Keratinocyte (primary cell): Measurements from ENCODE around the gene CDH10. TPM values are rescaled to one million over a fixed set of nuclear protein-coding genes. Genes with fewer than 3 reads are reported as not detected.

Experiments
- DNase-seq: peaks from one replicate; pipeline ENCODE4 v3.0.0-alpha.2; 2011; ENCODE audit warnings: low read depth, missing footprints, low spot score
- FAIRE-seq: peaks from 2 replicates; lab custom pipeline; 2011; peaks lifted over from hg19 to GRCh38; lab: Jason Lieb, UNC
- H2AFZ ChIP-seq: 2 replicates; pipeline ENCODE4 v1.6.0; 2012; ENCODE audit warnings: low read length, control low read depth, inconsistent platforms; ENCODE audit not compliant: control insufficient read depth
- H3K27ac ChIP-seq: 2 replicates; pipeline ENCODE4 v1.5.1; 2011; ENCODE audit warnings: low read length; ENCODE audit not compliant: control insufficient read depth, insufficient read depth
- H3K27me3 ChIP-seq: 3 replicates; pipeline ENCODE4 v1.6.0; 2011; ENCODE audit warnings: low read length; ENCODE audit not compliant: control insufficient read depth, insufficient read depth; ENCODE audit errors: extremely low read depth
- H3K36me3 ChIP-seq, 2 experiments: 2 replicates in 1 of 2; 3 replicates in 1 of 2; pipeline ENCODE4 v1.5.1; 2011; ENCODE audit warnings: low read length in 2 of 2, mild to moderate bottlenecking in 1 of 2; ENCODE audit not compliant: control insufficient read depth in 2 of 2, insufficient read depth in 2 of 2; ENCODE audit errors: extremely low read depth in 1 of 2
- H3K4me1 ChIP-seq: 3 replicates; pipeline ENCODE4 v1.5.1; 2011; ENCODE audit warnings: low read length; ENCODE audit not compliant: control insufficient read depth, insufficient read depth; ENCODE audit errors: extremely low read depth
- H3K4me2 ChIP-seq: 3 replicates; pipeline ENCODE4 v1.6.0; 2011; ENCODE audit warnings: low read depth, low read length; ENCODE audit not compliant: control insufficient read depth, insufficient read depth; ENCODE audit errors: extremely low read depth
- H3K4me3 ChIP-seq, 3 experiments: fragments of 200-600 bp in 1 of 3; sonication (generic) in 1 of 3; 2 replicates in 2 of 3; 3 replicates in 1 of 3; pipeline ENCODE4 v1.5.1; 2011 to 2016; ENCODE audit warnings: low read length in 3 of 3, mild to moderate bottlenecking in 3 of 3, control low read depth in 2 of 3, inconsistent platforms in 1 of 3, low read depth in 1 of 3, mixed read lengths in 1 of 3, mixed run types in 1 of 3, moderate library complexity in 1 of 3; ENCODE audit not compliant: control insufficient read depth in 2 of 3, insufficient read depth in 2 of 3; ENCODE audit errors: extremely low read depth in 1 of 3
- H3K79me2 ChIP-seq: 2 replicates; pipeline ENCODE4 v1.6.0; 2012; ENCODE audit warnings: low read length; ENCODE audit not compliant: control insufficient read depth, insufficient read depth
- H3K9ac ChIP-seq: 3 replicates; pipeline ENCODE4 v1.6.0; 2011; ENCODE audit warnings: low read length; ENCODE audit not compliant: control insufficient read depth, insufficient read depth; ENCODE audit errors: extremely low read depth
- H3K9me1 ChIP-seq: 3 replicates; pipeline ENCODE4 v1.6.0; 2011; ENCODE audit warnings: low read length; ENCODE audit not compliant: control insufficient read depth, insufficient read depth; ENCODE audit errors: extremely low read depth
- H3K9me3 ChIP-seq: 2 replicates; pipeline ENCODE4 v1.5.1; 2012; ENCODE audit warnings: low read depth, low read length; ENCODE audit not compliant: control insufficient read depth
- H4K20me1 ChIP-seq: 3 replicates; pipeline ENCODE4 v1.6.0; 2011; ENCODE audit warnings: low read length; ENCODE audit not compliant: control insufficient read depth, insufficient read depth; ENCODE audit errors: extremely low read depth
- CTCF ChIP-seq, 3 experiments: IDR thresholded peaks in 1 of 3; conservative IDR thresholded peaks in 1 of 3; optimal IDR thresholded peaks in 1 of 3; 2 replicates in 2 of 3; 3 replicates in 1 of 3; pipeline versions ENCODE3 to v1.5.1; 2011; ENCODE audit warnings: low read length in 3 of 3, mild to moderate bottlenecking in 3 of 3, moderate library complexity in 2 of 3, control low read depth in 1 of 3, inconsistent platforms in 1 of 3; ENCODE audit not compliant: insufficient read depth in 2 of 3; ENCODE audit errors: extremely low read depth in 1 of 3
- EZH2 ChIP-seq: IDR thresholded peaks from one replicate; pipeline ENCODE4 v1.6.1; 2012; ENCODE audit warnings: inconsistent platforms, mild to moderate bottlenecking, low read length, moderate library complexity
- dilution Hi-C: fragments of 300-500 bp; cut with MboI; formaldehyde crosslinking; loops from one replicate; pipeline ENCODE4 v1.7.0; 2020; ENCODE audit warnings: low sequenced_read_pairs; ENCODE audit not compliant: extremely low pct_ligation_motif_present
- polyA plus RNA-seq, 5 experiments: library from polyadenylated mRNA; depleted of rRNA in 3 of 5; stranded (reverse) in 3 of 5; stranded (forward) in 1 of 5; unstranded in 1 of 5; fragments of >200 nt; gene quantifications; 1 replicate in 1 of 5; 2 replicates in 3 of 5; 3 replicates in 1 of 5; pipeline versions ENCODE4 v1.2.1 to v1.2.3, GENCODE V29; 2011 to 2012; ENCODE audit warnings: missing spikeins in 2 of 5, low read depth in 1 of 5, low replicate concordance in 1 of 5

CDH10 gene
- polyA plus RNA-seq, 1 donor (not counting 4 experiments of a cell fraction or from before 2014, with no cell fraction given): 0.26 TPM

DNA sequence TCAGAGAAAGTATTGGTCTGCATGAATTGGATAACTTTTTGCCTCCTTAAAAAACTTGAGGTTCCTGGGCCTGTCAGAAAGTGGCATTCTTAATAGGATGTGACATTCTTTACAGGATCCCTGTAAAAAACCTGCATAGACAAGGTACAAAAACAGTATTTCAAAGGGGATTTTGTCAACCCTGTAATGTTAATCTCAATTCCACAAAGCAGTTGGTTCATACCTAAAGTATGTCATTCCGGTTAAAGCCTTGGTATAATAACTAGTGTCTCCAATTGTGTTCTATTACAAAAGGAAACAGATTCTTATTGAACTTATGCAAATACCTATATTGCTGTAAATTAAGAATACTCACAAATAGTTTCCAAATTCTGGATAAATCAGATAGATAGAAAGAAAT, 169.7 kb downstream of the CDH10 start:
- Histone ChIP-seq H4K20me1 (no peaks in the 10 kb centered on the region), H3K27me3 (no peaks in the 10 kb centered on the region), H3K4me2 (no peak overlapping the region), H3K36me3 (no peaks in the 10 kb centered on the region), H3K4me1 (no peaks in the 10 kb centered on the region), H3K4me3 (no peak overlapping the region), H2AFZ (no peak overlapping the region), H3K79me2 (no peaks in the 10 kb centered on the region), H3K9ac (no peak overlapping the region), H3K27ac (no peak overlapping the region), H3K9me3 (no peaks in the 10 kb centered on the region), H3K9me1 (no peaks in the 10 kb centered on the region)
- no peak for FAIRE-seq
- DNase-seq: no peak
- dilution Hi-C loops: no loop called here
- TF ChIP-seq EZH2 (no peak), CTCF (optimal IDR thresholded peaks at IDR 0.05 in 1 of 3, IDR thresholded peaks at IDR 0.05 in 1 of 3, conservative IDR thresholded peaks at IDR 0.05 in 1 of 3; ENCODE audit: extremely low read depth in 1 of 3, insufficient read depth in 2 of 3, low read length in 3 of 3) (no peak)

- Histone ChIP-seq H3K4me1 (no peaks in the 10 kb centered on the region), H4K20me1 (no peaks in the 10 kb centered on the region), H3K36me3 (no peaks in the 10 kb centered on the region), H3K27ac (no peak overlapping the region), H3K9ac (no peak overlapping the region), H3K9me1 (no peaks in the 10 kb centered on the region), H2AFZ (no peak overlapping the region), H3K27me3 (no peaks in the 10 kb centered on the region), H3K4me3 (no peak overlapping the region), H3K79me2 (no peaks in the 10 kb centered on the region), H3K4me2 (no peak overlapping the region), H3K9me3 (no peaks in the 10 kb centered on the region)
- no peak for DNase-seq
- FAIRE-seq: no peak
- dilution Hi-C loops: no loop called here
- no peak for TF ChIP-seq CTCF (optimal IDR thresholded peaks at IDR 0.05 in 1 of 3, IDR thresholded peaks at IDR 0.05 in 1 of 3, conservative IDR thresholded peaks at IDR 0.05 in 1 of 3; ENCODE audit: extremely low read depth in 1 of 3, insufficient read depth in 2 of 3, low read length in 3 of 3)
- TF ChIP-seq EZH2: no peak
These were observed 170.1 kb downstream of the CDH10 start for GRCh38 chr5:24474685-24475084.
